ENCODE data around the gene GET4. TPM values are rescaled to one million over a fixed set of nuclear protein-coding genes. Genes with fewer than 3 reads are reported as not detected.

The GET4 gene
- total and polyA plus RNA-seq, 10 of the 15 experiments (the other 5 are each of a cell fraction or from before 2014, with no cell fraction given) = 0.66 to 73.8 (median 34.0) TPM

DNA sequence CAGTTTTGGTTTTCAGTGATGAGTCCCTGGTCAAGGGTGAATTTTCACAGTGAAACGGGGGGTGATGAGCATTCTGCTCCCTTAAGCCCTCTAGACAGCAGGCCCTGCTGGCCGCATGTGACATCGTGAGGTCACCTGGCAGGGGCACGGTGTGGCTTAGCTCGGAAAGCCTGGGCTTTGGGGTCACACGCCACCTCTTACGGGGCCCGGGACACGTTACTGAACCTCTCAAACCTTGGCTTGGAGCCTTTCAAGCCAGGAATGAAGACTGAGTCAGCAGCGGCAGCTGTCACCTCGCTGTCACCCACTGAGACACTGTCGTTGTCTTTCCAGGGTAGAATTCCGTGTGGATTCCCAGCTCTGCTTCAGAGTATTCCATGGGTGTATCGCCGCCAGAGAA is 4.1 kb downstream of the GET4 start:
- TF ChIP-seq EGR1 (IDR thresholded peaks at IDR 0.05; ENCODE audit: borderline replicate concordance in 1 of 2, low read depth in 2 of 2, low read length in 2 of 2) (no peak), GABPA (IDR thresholded peaks at IDR 0.05; ENCODE audit: low read depth) (no peak), EZH2 (IDR thresholded peaks at IDR 0.05; ENCODE audit: borderline replicate concordance, control insufficient read depth, low read depth, low read length) (no peak), ZBTB40 (IDR thresholded peaks at IDR 0.05; ENCODE audit: borderline replicate concordance) (no peak), PAX5 (IDR thresholded peaks at IDR 0.05; ENCODE audit: borderline replicate concordance, low read depth, low read length) (no peak), ZNF622 (IDR thresholded peaks at IDR 0.05) (no peak), MYC (IDR thresholded peaks at IDR 0.05; ENCODE audit: insufficient read depth, insufficient read length, insufficient replicate concordance, low read length, severe bottlenecking) (no peak)
- no peak overlapping the region for H3K4me3 ChIP-seq
- RAD21 ChIA-PET (ENCODE audit: unreplicated experiment) = no interaction called here
- POLR2A ChIA-PET = no interaction called here
- no peak overlapping the region for H3K4me2 ChIP-seq (ENCODE audit: control insufficient read depth, insufficient read depth)
- H3K36me3 ChIP-seq (ENCODE audit: control insufficient read depth in 2 of 2, insufficient read depth in 2 of 2, low read length in 1 of 2) = no peaks in the 10 kb centered on the region; a peak in 3 of 4 replicates
- peaks cover 60% of the 10 kb centered on the region for H3K79me2 ChIP-seq (ENCODE audit: control insufficient read depth, insufficient read depth, low read length)
- H4K20me1 ChIP-seq (ENCODE audit: control insufficient read depth, insufficient read depth) = peaks cover 3% of the 10 kb centered on the region; the same call in 1 of the 2 replicates
- 94% methylated on average over 15 of the region's 15 CpGs for WGBS (ENCODE audit: insufficient coverage, insufficient replicate concordance, low lambda C conversion rate, missing lambda C conversion rate)
- no peaks in the 10 kb centered on the region for H3K27me3 ChIP-seq (replicated peaks in 1 of 2; ENCODE audit: control insufficient read depth in 2 of 2, insufficient read depth in 2 of 2, low read length in 1 of 2)
- H2AFZ ChIP-seq (ENCODE audit: control insufficient read depth, low read depth, low read length) = no peak overlapping the region
- in situ Hi-C loops (cut with MboI) = no loop called here
- H3K27ac ChIP-seq (ENCODE audit: control insufficient read depth, insufficient read depth) = no peak overlapping the region
- intact Hi-C loops (cut with micrococcal nuclease; ENCODE audit: unreplicated experiment) = no loop called here
- DNase-seq (ENCODE audit: low read depth, low spot score) = no peak
- FAIRE-seq = no peak
- H3K4me1 ChIP-seq (ENCODE audit: control insufficient read depth, insufficient read depth, low read length) = no peaks in the 10 kb centered on the region
- SMC1A ChIA-PET (ENCODE audit: uncharacterized antibody, unreplicated experiment) = no interaction called here
- CTCF ChIA-PET = no interaction called here
- BruUV-seq (replicated peaks) = TSS peak; percentile 59
- no peaks in the 10 kb centered on the region; the same call in 2 of the 3 replicates for H3K9me3 ChIP-seq (replicated peaks; ENCODE audit: control insufficient read depth, insufficient read depth, low read length)
- no peak for ATAC-seq
- H3K9ac ChIP-seq (ENCODE audit: control insufficient read depth, insufficient read depth, low read length) = no peak overlapping the region
